Left colon (tissue), 2 donors: Measurements from ENCODE around the gene SPACA5B. TPM values are rescaled to one million over a fixed set of nuclear protein-coding genes. Genes with fewer than 3 reads are reported as not detected.
"Not testable (repeated sequence)": the region's sequence is repeated elsewhere in the genome, so short reads cannot be mapped to it uniquely, and the experiment has no call there.

ENCODE experiments used
- ATAC-seq: fragments of 200-7000 bp; cut with Tn5 transposase; one replicate; pipeline ENCODE4 v1.9.1; 2020; ENCODE audit warnings: mild to moderate bottlenecking, moderate library complexity
- DNase-seq, 2 donors: peaks; one replicate each; pipeline ENCODE4 v3.0.0-alpha.2; 2020
- intact Hi-C, 2 donors: fragments of 100-400 bp; cut with DNase I in 1 of 2; cut with micrococcal nuclease in 1 of 2; formaldehyde crosslinking; loops; one replicate each; pipeline versions ENCODE4 v1.11.2 to v1.14.0; 2022; cut with DNase I, micrococcal nuclease
- total RNA-seq, 2 donors: library from RNA; stranded (reverse); fragmentation: NEBNext Ultra II Directional; extraction: Animal tissue kit (Norgen Biotek cat#: 25700); gene quantifications; one replicate each; pipeline ENCODE4 v1.2.1, GENCODE V29; 2021
- donor health status: DM: no; HTN: no; CAD: no.
- donor health status: DM: yes; HTN: yes; CAD: no.

The SPACA5B gene
- total RNA-seq, 2 donors from 2014 or later, result not detected

GRCh38 chrX:48180811-48181210 lies 50.4 kb downstream of the SPACA5B start:
- ATAC-seq (peak; percentile 35), DNase-seq (no peak)
- intact Hi-C loops, result no loop called here

GRCh38 chrX:48181882-48182281 lies 51.5 kb downstream of the SPACA5B start:
- DNase-seq, intact Hi-C loops, ATAC-seq: not testable (repeated sequence)

Other genes starting within 250 kb of the SPACA5B start
- 1 to 10 TPM; 3.4 TPM for gene ZNF182, start 126.6 kb upstream of the SPACA5B start, total RNA-seq
- gene SPACA5, start 123.6 kb upstream of the SPACA5B start, total RNA-seq, result not detected
- 1 to 10 TPM; 2.5 to 3.3 TPM for gene ZNF630, start 59.0 kb upstream of the SPACA5B start, total RNA-seq
- not detected for gene SSX5, start 66.2 kb downstream of the SPACA5B start, total RNA-seq
- not detected for gene SSX1, start 124.8 kb downstream of the SPACA5B start, total RNA-seq
- not detected for gene SSX3, start 226.1 kb downstream of the SPACA5B start, total RNA-seq